K562 (cell line): Measurements from ENCODE around the gene TBX10. TPM values are rescaled to one million over a fixed set of nuclear protein-coding genes. Genes with fewer than 3 reads are reported as not detected.

Experiments
- ATAC-seq: fragments of 200-7000 bp; cut with Tn5 transposase; 3 replicates; pipeline ENCODE4 v1.9.1; 2020; ENCODE audit warnings: moderate library complexity
- BruUV-seq: library from RNA; stranded (reverse); fragments of 400-500 nt; replicated peaks from 2 replicates; lab custom pipeline; 2021; lab: Mats Ljungman, UMichigan
- CTCF ChIA-PET: fragments of 300-600 bp; formaldehyde crosslinking; extraction: SDS; loops from one replicate; lab custom pipeline; 2021; ENCODE audit warnings: low intra/inter-chr PET ratio; lab: Yijun Ruan, JAX
- POLR2A ChIA-PET: fragments of 300-600, 350-650 bp; sonication (Branson Sonifier 250); formaldehyde crosslinking; extraction: SDS; loops from one replicate; lab custom pipeline; 2021; ENCODE audit warnings: antibody characterized with exemption, inconsistent platforms; lab: Yijun Ruan, JAX
- DNase-seq, 4 experiments: peaks; one replicate each; pipeline versions ENCODE4 v3.0.0 to v3.0.0-alpha.2; 2011 to 2018; ENCODE audit warnings: low spot score in 3 of 4, mixed read lengths in 3 of 4; ENCODE audit errors: extremely low read depth in 1 of 4
- FAIRE-seq: peaks from 2 replicates; lab custom pipeline; 2011; peaks lifted over from hg19 to GRCh38; lab: Jason Lieb, UNC
- H2AFZ ChIP-seq: 2 replicates; pipeline ENCODE4 v1.6.0; 2011; ENCODE audit warnings: low read depth, low read length, control low read depth, inconsistent platforms
- H3K27ac ChIP-seq: fragments of 200-600 bp; 3 replicates; pipeline ENCODE4 v1.8.0; 2011; ENCODE audit warnings: low read depth, mild to moderate bottlenecking, control low read depth, inconsistent platforms, low read length, moderate library complexity, mixed read lengths; ENCODE audit errors: extremely low read depth
- H3K27me3 ChIP-seq, 2 experiments: fragments of 300-600 bp in 1 of 2; 2 replicates in 1 of 2; 3 replicates in 1 of 2; pipeline versions ENCODE4 v1.6.0 to v1.8.0; 2011; ENCODE audit warnings: inconsistent platforms in 2 of 2, low read length in 2 of 2, mild to moderate bottlenecking in 1 of 2, mixed read lengths in 1 of 2, moderate library complexity in 1 of 2; ENCODE audit not compliant: control insufficient read depth in 2 of 2, insufficient read depth in 2 of 2
- H3K36me3 ChIP-seq: fragments of 300-600 bp; 3 replicates; pipeline ENCODE4 v1.8.0; 2011; ENCODE audit warnings: mild to moderate bottlenecking, low read length, inconsistent platforms; ENCODE audit not compliant: control insufficient read depth, insufficient read depth
- H3K4me1 ChIP-seq, 2 experiments: fragments of 200-600 bp in 1 of 2; replicated peaks in 1 of 2; 2 replicates in 1 of 2; 3 replicates in 1 of 2; pipeline versions ENCODE4 v1.5.1 to v1.8.0; 2011; ENCODE audit warnings: inconsistent platforms in 2 of 2, low read length in 2 of 2, mild to moderate bottlenecking in 1 of 2, mixed read lengths in 1 of 2, moderate library complexity in 1 of 2; ENCODE audit not compliant: control insufficient read depth in 2 of 2, insufficient read depth in 2 of 2
- H3K4me2 ChIP-seq: 2 replicates; pipeline ENCODE4 v1.6.1; 2011; ENCODE audit warnings: low read length, control low read depth, inconsistent platforms, mixed read lengths; ENCODE audit not compliant: insufficient read depth
- H3K4me3 ChIP-seq: fragments of 200-600 bp; sonication (generic), shearing (Covaris generic); 2 replicates; pipeline ENCODE4 v1.5.1; 2016; ENCODE audit warnings: control low read depth, inconsistent platforms
- H3K79me2 ChIP-seq: fragments of 200-600 bp; 3 replicates; pipeline ENCODE4 v1.8.0; 2011; ENCODE audit warnings: low read length, inconsistent platforms; ENCODE audit not compliant: control insufficient read depth, insufficient read depth
- H3K9ac ChIP-seq, 2 experiments: 2 replicates each; pipeline versions ENCODE4 v1.6.0 to v1.6.1; 2011; ENCODE audit warnings: low read depth in 2 of 2, low read length in 2 of 2, control low read depth in 1 of 2, inconsistent platforms in 1 of 2, mild to moderate bottlenecking in 1 of 2, mixed read lengths in 1 of 2; ENCODE audit not compliant: insufficient read depth in 1 of 2
- H3K9me1 ChIP-seq: one replicate; pipeline ENCODE4 v1.6.0; 2011; ENCODE audit warnings: inconsistent platforms, mild to moderate bottlenecking, low read length, moderate library complexity; ENCODE audit not compliant: control insufficient read depth, insufficient read depth
- H3K9me3 ChIP-seq: replicated peaks from 2 replicates; pipeline ENCODE4 v1.5.1; 2011; ENCODE audit warnings: low read depth, low read length, inconsistent platforms; ENCODE audit not compliant: control insufficient read depth, insufficient read depth
- H4K20me1 ChIP-seq: replicated peaks from 2 replicates; pipeline ENCODE4 v1.6.1; 2011; ENCODE audit warnings: low read length, inconsistent platforms, mixed read lengths; ENCODE audit not compliant: control insufficient read depth, insufficient read depth
- CBFA2T2 ChIP-seq: fragments of 450-650 bp; conservative IDR thresholded peaks from 2 replicates; pipeline ENCODE4 v1.6.1; 2017; ENCODE audit warnings: mild to moderate bottlenecking
- CBX1 ChIP-seq: sonication (generic); IDR thresholded peaks from 2 replicates; pipeline ENCODE4 v1.6.1; 2016; ENCODE audit warnings: antibody characterized with exemption, low read depth, mild to moderate bottlenecking
- FOS ChIP-seq: IDR thresholded peaks from 3 replicates; pipeline ENCODE4 v1.6.1; 2011; ENCODE audit not compliant: insufficient read length; ENCODE audit errors: extremely low read depth
- IRF1 ChIP-seq: sonication (generic); formaldehyde crosslinking; IDR thresholded peaks from 2 replicates; pipeline ENCODE4 v1.8.0; 2022; ENCODE audit warnings: missing genetic modification reagents, mild to moderate bottlenecking, borderline replicate concordance
- IRF2 ChIP-seq: sonication (generic); formaldehyde crosslinking; IDR thresholded peaks from 2 replicates; pipeline ENCODE4 v1.8.1; 2022; ENCODE audit warnings: mild to moderate bottlenecking, missing genetic modification reagents
- MEF2A ChIP-seq: IDR thresholded peaks from 2 replicates; pipeline ENCODE4 v1.6.1; 2011; ENCODE audit warnings: low read depth, mild to moderate bottlenecking, low read length, moderate library complexity; ENCODE audit not compliant: control insufficient read depth
- MITF ChIP-seq: IDR thresholded peaks from 2 replicates; pipeline ENCODE4 v1.6.1; 2014; ENCODE audit warnings: antibody characterized with exemption
- RBBP5 ChIP-seq: fragments of 200-600 bp; sonication (generic); IDR thresholded peaks from 2 replicates; pipeline ENCODE4 v1.6.1; 2012; ENCODE audit warnings: borderline replicate concordance, mild to moderate bottlenecking, low read length, control low read depth, inconsistent platforms; ENCODE audit not compliant: insufficient read depth, poor library complexity, severe bottlenecking
- SMARCE1 ChIP-seq: fragments of 450-650 bp; IDR thresholded peaks from 2 replicates; pipeline ENCODE4 v1.7.1; 2016; ENCODE audit warnings: mild to moderate bottlenecking
- YBX1 ChIP-seq: fragments of 450-650 bp; IDR thresholded peaks from 2 replicates; pipeline ENCODE4 v1.7.1; 2016; ENCODE audit warnings: mild to moderate bottlenecking
- WGBS: fragments of 100-300 bp; shearing (Covaris generic); methylation state at CpG from one replicate; pipeline ENCODE4 v1.1.6; 2016; ENCODE audit warnings: low coverage, mixed read lengths; ENCODE audit not compliant: insufficient coverage; ENCODE audit errors: missing lambda C conversion rate; 5-methylcytosine and 5-hydroxymethylcytosine counted together
- in situ Hi-C: fragments of 300-500 bp; cut with MboI; formaldehyde crosslinking; loops from 4 replicates; pipeline ENCODE4 v1.15.0; 2018; ENCODE audit warnings: inconsistent platforms, mixed read lengths
- intact Hi-C: fragments of 100-400 bp; cut with micrococcal nuclease; formaldehyde crosslinking; loops from 2 replicates; pipeline ENCODE4 v1.14.2; 2022
- polyA plus RNA-seq, 8 experiments: library from polyadenylated mRNA; depleted of rRNA in 4 of 8; stranded (reverse) in 5 of 8; unstranded in 3 of 8; fragments of >200 nt; fragmentation: Nextera tagmentation in 2 of 8; fragmentation: Illumina TruSeq in 1 of 8; extraction: Ambion mirVana in 2 of 8; extraction: Trizol in 1 of 8; gene quantifications; 2 replicates each; pipeline versions ENCODE4 v1.2.1 to v1.2.3, GENCODE V29; 2011 to 2014; ENCODE audit warnings: inconsistent platforms in 1 of 8, missing spikeins in 1 of 8
- total RNA-seq, 7 experiments: library from RNA; depleted of rRNA in 6 of 7; stranded (reverse); fragments of >200 nt in 6 of 7; fragmentation: Illumina TruSeq in 2 of 7; extraction: Trizol in 2 of 7; gene quantifications; 2 replicates each; pipeline versions ENCODE4 v1.2.1 to v1.2.3, GENCODE V29; 2011 to 2021; ENCODE audit warnings: low replicate concordance in 1 of 7
- TF ChIP-seq, protein P1 (sequence below): fragments of 250-450 bp; sonication (Bioruptor Pico); IDR thresholded peaks from 2 replicates; pipeline ENCODE4 v1.8.0; 2022; ENCODE audit warnings: inconsistent platforms, mild to moderate bottlenecking, moderate library complexity, borderline replicate concordance

Gene TBX10
- total and polyA plus RNA-seq, 9 of the 15 experiments (the other 6 are each of a cell fraction or from before 2014, with no cell fraction given) = not detected

DNA sequence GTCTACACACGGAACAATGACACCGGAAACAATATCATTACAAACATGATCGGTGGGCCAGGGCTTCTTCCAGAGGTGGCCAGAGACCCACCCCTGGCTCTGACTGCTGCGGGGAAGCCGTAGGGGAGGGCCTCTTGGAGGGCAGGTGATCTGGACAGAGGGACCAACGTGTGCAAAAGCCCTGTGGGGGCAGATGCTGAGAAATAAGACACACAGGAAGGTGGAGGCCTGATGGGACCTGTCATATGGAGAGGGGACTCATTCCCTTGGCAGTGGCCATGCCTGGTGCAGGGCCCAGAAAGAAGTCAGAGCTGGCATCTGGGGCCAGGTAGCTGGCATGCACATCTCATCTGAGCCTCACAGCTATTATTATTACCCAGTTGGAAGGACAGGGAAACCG lies 33.8 kb upstream of the TBX10 start (continued):
- TF ChIP-seq MITF (no peak), YBX1 (no peak), RBBP5 (no peak), CBX1 (no peak), IRF2 (CRISPR knock-in tag) (no peak), IRF1 (CRISPR knock-in tag) (no peak), SMARCE1 (no peak)
- TF ChIP-seq, all 486 proteins: peak for 0

- Histone ChIP-seq H2AFZ (no peak overlapping the region), H3K9ac (peak overlapping the region in 1 of 2 experiments; percentile 17; a peak in 1 of 4 replicates), H3K4me3 (no peak overlapping the region), H3K79me2 (no peaks in the 10 kb centered on the region), H3K27me3 (peaks cover 28 to 40% of the 10 kb centered on the region in 2 experiments; a peak in 4 of 5 replicates), H3K9me1 (no peaks in the 10 kb centered on the region), H3K27ac (no peak overlapping the region), H3K9me3 (0 out of 2 replicates have a peak, but pooled peaks cover 1% of the 10 kb centered on the region), H3K36me3 (no peaks in the 10 kb centered on the region), H3K4me1 (peaks cover 0 to 12% of the 10 kb centered on the region in 2 experiments; a peak in 1 of 5 replicates), H4K20me1 (peaks cover 4% of the 10 kb centered on the region; the same call in 1 of the 2 replicates), H3K4me2 (no peak overlapping the region)
- CTCF ChIA-PET = no interaction called here
- TF ChIP-seq, protein P1, sequence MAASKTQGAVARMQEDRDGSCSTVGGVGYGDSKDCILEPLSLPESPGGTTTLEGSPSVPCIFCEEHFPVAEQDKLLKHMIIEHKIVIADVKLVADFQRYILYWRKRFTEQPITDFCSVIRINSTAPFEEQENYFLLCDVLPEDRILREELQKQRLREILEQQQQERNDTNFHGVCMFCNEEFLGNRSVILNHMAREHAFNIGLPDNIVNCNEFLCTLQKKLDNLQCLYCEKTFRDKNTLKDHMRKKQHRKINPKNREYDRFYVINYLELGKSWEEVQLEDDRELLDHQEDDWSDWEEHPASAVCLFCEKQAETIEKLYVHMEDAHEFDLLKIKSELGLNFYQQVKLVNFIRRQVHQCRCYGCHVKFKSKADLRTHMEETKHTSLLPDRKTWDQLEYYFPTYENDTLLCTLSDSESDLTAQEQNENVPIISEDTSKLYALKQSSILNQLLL (CRISPR knock-in tag) = no peak
- TF ChIP-seq FOS (no peak), MEF2A (no peak), CBFA2T2 (no peak)
- POLR2A ChIA-PET = interaction anchor here (1.0 kb wide), 1 partner anchor 22 kb away, joined by 3 read pairs; no protein-coding TSS in a partner anchor
- BruUV-seq = no TSS peak
- ATAC-seq (no peak), DNase-seq (no peak), FAIRE-seq (no peak)
- in situ Hi-C loops = no loop called here
- WGBS = 0% methylated on average over 8 of the region's 8 CpGs
- intact Hi-C loops = no loop called here
These were observed 31.6 kb upstream of the TBX10 start for GRCh38 chr11:67671211-67671520.
